Smooth muscle cell of the umbilical artery (primary cell): ENCODE results near the gene PPP1R3D. TPM values are rescaled to one million over a fixed set of nuclear protein-coding genes. Genes with fewer than 3 reads are reported as not detected.

Experiments used
- total RNA-seq: library from RNA; depleted of rRNA; stranded (reverse); fragments of >200 nt; gene quantifications from 2 replicates; pipeline ENCODE4 v1.2.3, GENCODE V29; 2014

The PPP1R3D gene
- 5.0 and 5.6 TPM in 2 replicates for total RNA-seq

GRCh38 chr20:59940129-59940955 lies at the start of gene PPP1R3D, which contains the start of gene FAM217B:
PPP1R3D (minus strand) TSS chr20:59940305; CDS start chr20:59939931, 374 bp downstream.
FAM217B (plus strand) TSS chr20:59940389; CDS start chr20:59943944, 3,555 bp downstream.

GRCh38 chr20:59958123-59958522 lies 18.0 kb upstream of the PPP1R3D start, which contains the start of gene CDH26:
CDH26 (plus strand) TSS chr20:59958423; CDS start chr20:59958727, 304 bp downstream.

GRCh38 chr20:59933296-59933848 lies 6.7 kb downstream of the PPP1R3D start, which contains the start of gene SYCP2:
SYCP2 (minus strand) TSS chr20:59933637; CDS start chr20:59922413, 11,224 bp downstream.

Other genes with a start within 250 kb of the PPP1R3D start
- 0.32 and 1.2 TPM in 2 replicates for gene SYCP2, start 6.7 kb downstream of the PPP1R3D start, total RNA-seq
- gene FAM217B, start 84 bp upstream of the PPP1R3D start, total RNA-seq: 4.2 and 6.0 TPM in 2 replicates
- gene CDH26, start 18.1 kb upstream of the PPP1R3D start, total RNA-seq: under 0.01 and 0.09 TPM in 2 replicates